K562 (cell line): ENCODE data around the gene UBXN10. TPM values are rescaled to one million over a fixed set of nuclear protein-coding genes. Genes with fewer than 3 reads are reported as not detected.

Experiments used
- MGA ChIP-seq: fragments of 450-650 bp; IDR thresholded peaks from 2 replicates; pipeline ENCODE4 v1.6.1; 2016; ENCODE audit warnings: mild to moderate bottlenecking, moderate library complexity
- polyA plus RNA-seq, 8 experiments: library from polyadenylated mRNA; depleted of rRNA in 4 of 8; stranded (reverse) in 5 of 8; unstranded in 3 of 8; fragments of >200 nt; fragmentation: Nextera tagmentation in 2 of 8; fragmentation: Illumina TruSeq in 1 of 8; extraction: Ambion mirVana in 2 of 8; extraction: Trizol in 1 of 8; gene quantifications; 2 replicates each; pipeline versions ENCODE4 v1.2.1 to v1.2.3, GENCODE V29; 2011 to 2014; ENCODE audit warnings: inconsistent platforms in 1 of 8, missing spikeins in 1 of 8
- total RNA-seq, 7 experiments: library from RNA; depleted of rRNA in 6 of 7; stranded (reverse); fragments of >200 nt in 6 of 7; fragmentation: Illumina TruSeq in 2 of 7; extraction: Trizol in 2 of 7; gene quantifications; 2 replicates each; pipeline versions ENCODE4 v1.2.1 to v1.2.3, GENCODE V29; 2011 to 2021; ENCODE audit warnings: low replicate concordance in 1 of 7

The UBXN10 gene
- total and polyA plus RNA-seq, 9 of the 15 experiments (the other 6 are each of a cell fraction or from before 2014, with no cell fraction given), result 10.7 to 17.7 (median 13.6) TPM

GRCh38 chr1:20197329-20197791 is 11.5 kb downstream of the UBXN10 start (continued):
- no peak for TF ChIP-seq MGA
